ENCODE measurements around the gene SHOC2. TPM values are rescaled to one million over a fixed set of nuclear protein-coding genes. Genes with fewer than 3 reads are reported as not detected.
A peak's percentile ranks its signal among the peaks of the same experiment; 100 is the strongest.

SHOC2 gene
- total and polyA plus RNA-seq, 11 donors = 17.9 to 58.4 (median 43.3) TPM

DNA sequence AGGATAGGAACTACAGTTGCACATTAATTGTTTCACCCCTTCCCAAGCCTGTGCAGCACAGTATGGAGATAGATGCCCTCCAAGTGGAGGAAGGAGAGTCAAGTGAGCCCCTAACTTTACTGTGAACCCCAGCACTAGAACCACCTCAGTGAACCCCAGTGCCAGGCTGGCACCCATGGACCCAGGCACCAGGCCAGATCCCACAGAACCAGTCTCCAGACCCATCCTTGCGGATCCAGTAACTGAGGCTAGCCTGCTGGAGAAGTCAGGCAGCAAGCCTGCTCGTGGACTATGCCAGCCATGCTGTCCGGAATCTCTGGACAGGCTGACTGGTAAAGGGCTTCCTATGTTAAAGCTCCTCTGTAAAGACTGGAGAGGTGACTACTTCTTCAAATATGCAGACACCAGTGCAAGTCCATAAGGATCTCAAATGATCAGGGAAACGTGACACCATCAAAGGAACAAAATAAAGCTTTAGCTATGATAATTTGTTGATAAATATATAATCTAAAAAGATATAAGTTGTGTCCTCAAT lies 27.7 kb downstream of the SHOC2 start:
- intact Hi-C loops (cut with DNase I) = no loop called here
- peaks cover 0 to 33% (median 17%) of the 10 kb centered on the region in 12 donors for H3K4me1 ChIP-seq
- no peaks in the 10 kb centered on the region for H3K27me3 ChIP-seq
- peaks cover 0 to 10% (median 0%) of the 10 kb centered on the region in 9 donors for H3K36me3 ChIP-seq
- ATAC-seq (no peak), DNase-seq (no peak)
- peaks cover 0 to 10% (median 0%) of the 10 kb centered on the region in 12 donors for H3K9me3 ChIP-seq
- H3K4me3 ChIP-seq = no peak overlapping the region
- no peak for TF ChIP-seq POLR2A (IDR thresholded peaks at IDR 0.05)
- TF ChIP-seq, protein P1, sequence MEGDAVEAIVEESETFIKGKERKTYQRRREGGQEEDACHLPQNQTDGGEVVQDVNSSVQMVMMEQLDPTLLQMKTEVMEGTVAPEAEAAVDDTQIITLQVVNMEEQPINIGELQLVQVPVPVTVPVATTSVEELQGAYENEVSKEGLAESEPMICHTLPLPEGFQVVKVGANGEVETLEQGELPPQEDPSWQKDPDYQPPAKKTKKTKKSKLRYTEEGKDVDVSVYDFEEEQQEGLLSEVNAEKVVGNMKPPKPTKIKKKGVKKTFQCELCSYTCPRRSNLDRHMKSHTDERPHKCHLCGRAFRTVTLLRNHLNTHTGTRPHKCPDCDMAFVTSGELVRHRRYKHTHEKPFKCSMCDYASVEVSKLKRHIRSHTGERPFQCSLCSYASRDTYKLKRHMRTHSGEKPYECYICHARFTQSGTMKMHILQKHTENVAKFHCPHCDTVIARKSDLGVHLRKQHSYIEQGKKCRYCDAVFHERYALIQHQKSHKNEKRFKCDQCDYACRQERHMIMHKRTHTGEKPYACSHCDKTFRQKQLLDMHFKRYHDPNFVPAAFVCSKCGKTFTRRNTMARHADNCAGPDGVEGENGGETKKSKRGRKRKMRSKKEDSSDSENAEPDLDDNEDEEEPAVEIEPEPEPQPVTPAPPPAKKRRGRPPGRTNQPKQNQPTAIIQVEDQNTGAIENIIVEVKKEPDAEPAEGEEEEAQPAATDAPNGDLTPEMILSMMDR (IDR thresholded peaks at IDR 0.05) = no peak
- 73 to 88% (median 85%) methylated on average over 4 of the region's 4 CpGs for WGBS, 4 donors
- no peak overlapping the region for H3K27ac ChIP-seq

DNA sequence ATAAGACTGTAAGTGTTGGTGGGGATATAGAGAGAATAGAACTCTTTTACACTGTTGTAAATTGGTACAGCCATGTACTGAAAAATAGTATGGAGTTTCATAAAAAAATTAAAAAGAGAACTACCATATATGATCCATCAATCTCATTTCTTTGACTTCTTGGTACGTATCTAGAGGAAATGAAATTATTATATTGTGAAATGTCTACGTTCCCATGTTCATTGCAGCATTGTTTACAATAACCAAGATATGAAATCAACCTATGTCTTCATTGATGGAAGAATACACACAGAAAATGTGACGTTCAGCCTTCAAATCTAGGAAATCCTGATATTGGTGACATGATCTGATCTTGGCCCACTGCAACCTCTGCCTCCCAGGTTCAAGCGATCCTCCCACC lies 32.0 kb downstream of the SHOC2 start:
- Histone ChIP-seq H3K9me3 (no peaks in the 10 kb centered on the region), H3K4me3 (no peak overlapping the region), H3K36me3 (peaks cover 0 to 6% (median 0%) of the 10 kb centered on the region in 9 donors), H3K4me1 (peaks cover 0 to 13% (median 0%) of the 10 kb centered on the region in 12 donors), H3K27ac (no peak overlapping the region), H3K27me3 (no peaks in the 10 kb centered on the region)
- TF ChIP-seq, protein P1 (IDR thresholded peaks at IDR 0.05) = no peak
- no peak for TF ChIP-seq POLR2A (IDR thresholded peaks at IDR 0.05)
- ATAC-seq = no peak
- DNase-seq = no peak
- intact Hi-C loops (cut with DNase I) = no loop called here
- WGBS, 4 donors = 92 to 96% (median 95%) methylated on average over 4 of the region's 4 CpGs

DNA sequence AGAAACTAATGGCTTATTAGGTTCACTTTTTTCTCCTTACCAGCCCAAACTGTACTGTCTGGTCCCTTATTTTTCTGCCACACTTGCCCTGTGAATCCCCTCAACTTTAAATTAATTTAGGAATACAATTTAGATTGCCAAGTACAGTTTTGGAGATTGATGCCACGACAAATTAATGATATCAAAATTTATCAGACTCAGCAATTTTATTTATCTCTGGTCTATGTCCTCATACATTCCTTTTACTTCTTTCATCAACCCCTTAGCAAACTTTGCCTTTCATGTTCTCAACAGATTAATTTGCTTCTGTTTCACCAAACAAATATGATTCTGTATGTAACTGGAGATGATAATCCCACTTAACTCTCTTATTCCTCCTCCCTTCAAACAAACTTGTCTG lies 38.2 kb downstream of the SHOC2 start:
- Histone ChIP-seq H3K4me1 (peaks cover 0 to 33% (median 24%) of the 10 kb centered on the region in 12 donors), H3K27me3 (no peaks in the 10 kb centered on the region), H3K36me3 (peaks cover 0 to 3% (median 0%) of the 10 kb centered on the region in 9 donors), H3K9me3 (no peaks in the 10 kb centered on the region), H3K4me3 (no peak overlapping the region), H3K27ac (no peak overlapping the region)
- no peak for TF ChIP-seq POLR2A (IDR thresholded peaks at IDR 0.05)
- TF ChIP-seq, protein P1 (IDR thresholded peaks at IDR 0.05) = no peak
- 27 to 56% (median 45%) methylated on average over 1 of the region's 1 CpG for WGBS, 4 donors
- intact Hi-C loops (cut with DNase I) = no loop called here
- ATAC-seq (no peak), DNase-seq (no peak)

DNA sequence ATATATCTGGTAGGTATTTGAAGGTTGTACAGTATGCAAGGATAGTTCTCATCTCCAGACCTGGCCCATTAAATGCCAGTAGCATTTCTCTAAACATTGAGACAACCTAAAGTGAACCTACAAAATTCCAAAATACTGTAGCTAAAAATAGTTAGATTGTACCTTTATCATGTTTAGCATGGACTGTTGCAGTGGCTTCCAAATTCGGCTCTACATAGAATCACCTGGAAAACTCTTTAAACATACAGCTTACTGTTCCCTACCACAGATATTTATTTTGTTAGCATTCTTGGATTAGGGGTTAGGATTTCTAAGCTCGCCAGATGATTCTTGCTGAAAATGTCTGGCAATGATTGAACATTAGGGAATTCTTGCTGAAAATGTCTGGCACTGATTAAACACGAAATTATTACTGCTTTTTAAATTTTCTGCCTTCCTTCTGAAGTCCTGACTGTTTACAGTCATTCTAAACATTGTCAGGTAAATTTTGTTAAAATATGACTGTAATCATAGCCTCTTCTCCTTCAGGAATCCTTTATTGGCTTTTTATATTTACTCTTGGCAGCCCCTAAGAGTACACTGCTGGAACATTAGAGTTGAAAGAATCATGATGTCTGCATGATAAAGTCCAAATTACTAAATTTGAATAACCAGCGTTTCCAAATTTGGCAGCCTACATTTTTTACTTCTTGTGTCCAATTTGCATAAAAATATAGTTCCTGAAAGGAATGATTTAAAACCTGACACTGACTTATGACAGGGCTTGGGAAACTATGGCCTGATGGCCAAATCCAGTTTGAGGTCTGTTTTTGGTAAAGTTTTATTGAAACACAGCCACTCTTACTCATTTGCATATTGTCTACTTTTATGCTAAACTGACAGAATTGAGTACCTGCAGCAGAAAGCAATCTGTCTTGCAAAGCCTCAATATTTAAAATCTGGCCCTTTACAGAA lies 40.3 kb downstream of the SHOC2 start:
- WGBS, 4 donors = 17 to 36% (median 34%) methylated on average over 4 of the region's 4 CpGs
- H3K4me1 ChIP-seq = peaks cover 0 to 41% (median 29%) of the 10 kb centered on the region in 12 donors
- no peaks in the 10 kb centered on the region for H3K9me3 ChIP-seq
- ATAC-seq (peak in 3 of 4 donors; percentile 16 to 52 (median 36)), DNase-seq (no peak)
- no peaks in the 10 kb centered on the region for H3K27me3 ChIP-seq
- H3K27ac ChIP-seq = peak overlapping the region in 8 of 12 donors; percentile 3 to 49 (median 16)
- no peak overlapping the region for H3K4me3 ChIP-seq
- intact Hi-C loops (cut with DNase I) = no loop called here
- no peak for TF ChIP-seq POLR2A (IDR thresholded peaks at IDR 0.05)
- TF ChIP-seq, protein P1 (IDR thresholded peaks at IDR 0.05) = no peak
- peaks cover 0 to 2% (median 0%) of the 10 kb centered on the region in 9 donors for H3K36me3 ChIP-seq
